Esophagus (tissue), 2 donors: ENCODE data around the gene TAF4B. TPM values are rescaled to one million over a fixed set of nuclear protein-coding genes. Genes with fewer than 3 reads are reported as not detected.
"Not testable (repeated sequence)": the region's sequence is repeated elsewhere in the genome, so short reads cannot be mapped to it uniquely, and the experiment has no call there.

Source experiments
- H3K27ac ChIP-seq, 2 donors: one replicate each; pipeline ENCODE4 v1.5.1; 2013; ENCODE audit warnings: low read depth in 2 of 2, mild to moderate bottlenecking in 2 of 2, inconsistent platforms in 1 of 2, low read length in 1 of 2, moderate library complexity in 1 of 2
- H3K27me3 ChIP-seq, 2 donors: one replicate each; pipeline ENCODE4 v1.6.1; 2013; ENCODE audit warnings: low read length in 2 of 2, control low read depth in 1 of 2, mild to moderate bottlenecking in 1 of 2; ENCODE audit not compliant: insufficient read depth in 2 of 2, control insufficient read depth in 1 of 2
- H3K36me3 ChIP-seq, 2 donors: one replicate each; pipeline ENCODE4 v1.6.1; 2013; ENCODE audit warnings: low read length in 1 of 2; ENCODE audit not compliant: control insufficient read depth in 2 of 2, insufficient read depth in 2 of 2
- H3K4me1 ChIP-seq, 2 donors: one replicate each; pipeline ENCODE4 v1.6.1; 2013; ENCODE audit warnings: low read length in 1 of 2; ENCODE audit not compliant: control insufficient read depth in 2 of 2, insufficient read depth in 2 of 2
- H3K4me3 ChIP-seq, 2 donors: one replicate each; pipeline ENCODE4 v1.5.1; 2013; ENCODE audit warnings: low read length in 2 of 2, mild to moderate bottlenecking in 2 of 2, low read depth in 1 of 2, moderate library complexity in 1 of 2
- H3K9me3 ChIP-seq, 2 donors: one replicate each; pipeline ENCODE4 v1.6.1; 2013; ENCODE audit warnings: mild to moderate bottlenecking in 2 of 2, low read depth in 1 of 2, low read length in 1 of 2, moderate library complexity in 1 of 2; ENCODE audit not compliant: control insufficient read depth in 2 of 2, insufficient read depth in 1 of 2
- WGBS, 2 donors: extraction: QIAGEN DNeasy Blood & Tissue Kit; methylation state at CpG; one replicate each; pipeline ENCODE4 v1.1.7; 2013; 5-methylcytosine and 5-hydroxymethylcytosine counted together
- polyA plus RNA-seq, 2 donors: library from polyadenylated mRNA; stranded (reverse); fragments of 200-250 nt; gene quantifications; one replicate each; pipeline ENCODE4 v1.2.3, GENCODE V29; 2013
- donor health status: healthy with polysubstance abuse.
- donor health status: Bipolar disorder and iron deficiency.

Gene TAF4B
- polyA plus RNA-seq, 2 donors = 1.8 to 2.0 TPM

DNA sequence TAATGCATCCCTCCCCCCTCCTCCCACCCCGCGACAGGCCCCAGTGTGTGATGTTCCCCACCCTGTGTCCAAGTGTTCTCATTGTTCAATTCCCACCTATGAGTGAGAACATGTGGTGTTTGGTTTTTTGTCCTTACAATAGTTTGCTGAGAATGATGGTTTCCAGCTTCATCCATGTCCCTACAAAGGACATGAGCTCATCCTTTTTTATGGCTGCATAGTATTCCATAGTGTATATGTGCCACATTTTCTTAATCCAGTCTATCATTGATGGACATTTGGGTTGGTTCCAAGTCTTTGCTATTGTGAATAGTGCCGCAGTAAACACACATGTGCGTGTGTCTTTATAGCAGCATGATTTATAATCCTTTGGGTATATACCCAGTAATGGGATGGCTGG lies 33.2 kb downstream of the TAF4B start:
- 93 to 100% methylated on average over 2 of the region's 4 CpGs for WGBS, 2 donors
- not testable (repeated sequence) for H3K36me3 ChIP-seq, H3K27ac ChIP-seq, H3K4me1 ChIP-seq, H3K27me3 ChIP-seq, H3K4me3 ChIP-seq, H3K9me3 ChIP-seq

DNA sequence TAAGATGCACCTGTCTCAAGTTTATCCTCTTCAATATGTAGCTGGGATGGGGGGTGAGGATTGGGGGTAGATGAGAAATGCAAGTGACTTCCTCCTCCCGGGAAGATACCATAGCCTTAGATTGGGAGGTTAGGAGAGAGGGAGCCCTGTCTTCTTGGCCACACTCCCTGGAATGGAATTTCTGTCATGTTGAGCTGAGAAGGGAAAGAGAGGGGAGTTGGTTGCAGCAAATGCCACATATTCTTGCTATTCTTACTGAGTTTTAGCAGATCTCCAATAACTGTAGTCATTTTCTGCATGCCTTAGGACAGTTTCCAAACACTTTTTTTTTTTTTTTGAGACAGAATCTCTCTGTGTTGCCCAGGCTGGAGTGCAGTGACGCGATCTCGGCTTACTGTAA lies 35.9 kb downstream of the TAF4B start:
- WGBS, 2 donors = 96% methylated on average over 4 of the region's 4 CpGs
- H3K9me3 ChIP-seq = no peaks in the 10 kb centered on the region
- no peaks in the 10 kb centered on the region for H3K27me3 ChIP-seq
- no peak overlapping the region for H3K4me3 ChIP-seq
- H3K4me1 ChIP-seq = no peaks in the 10 kb centered on the region
- no peaks in the 10 kb centered on the region for H3K36me3 ChIP-seq
- no peak overlapping the region for H3K27ac ChIP-seq

DNA sequence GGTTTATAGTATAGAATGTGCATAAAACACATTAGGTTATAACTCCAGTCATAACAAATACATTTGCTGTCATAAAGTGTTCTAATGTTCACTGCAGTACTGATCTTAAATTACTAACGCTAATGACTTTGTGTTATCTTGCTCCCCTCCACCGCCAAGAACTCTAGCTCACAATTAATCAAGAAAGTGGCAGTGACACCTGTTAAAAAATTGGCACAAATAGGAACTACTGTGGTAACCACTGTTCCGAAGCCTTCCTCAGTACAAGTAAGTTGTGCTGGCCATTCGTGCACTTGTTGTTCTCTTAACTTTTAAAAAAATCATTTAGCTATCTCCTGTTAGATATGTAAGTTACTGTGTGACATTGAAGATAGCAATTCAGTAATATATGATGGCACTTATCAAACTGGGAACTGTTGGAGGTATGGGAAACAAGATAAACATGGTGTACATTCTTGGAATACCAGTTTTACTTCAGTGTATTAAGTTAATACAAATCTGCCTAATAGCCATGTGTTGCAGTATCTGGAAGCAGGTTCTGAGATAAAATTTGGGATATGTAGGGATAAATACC lies 41.2 kb downstream of the TAF4B start:
- Histone ChIP-seq H3K36me3 (peaks cover 3 to 4% of the 10 kb centered on the region in 2 donors), H3K9me3 (no peaks in the 10 kb centered on the region), H3K4me3 (no peak overlapping the region), H3K27ac (no peak overlapping the region), H3K27me3 (no peaks in the 10 kb centered on the region), H3K4me1 (no peaks in the 10 kb centered on the region)
- WGBS, 2 donors = 69 to 86% methylated on average over 4 of the region's 4 CpGs

- 85 to 89% methylated on average over 4 of the region's 4 CpGs for WGBS, 2 donors
- no peaks in the 10 kb centered on the region for H3K9me3 ChIP-seq
- H3K27me3 ChIP-seq = no peaks in the 10 kb centered on the region
- H3K4me3 ChIP-seq = no peak overlapping the region
- H3K36me3 ChIP-seq = peaks cover 3 to 4% of the 10 kb centered on the region in 2 donors
- H3K4me1 ChIP-seq = no peaks in the 10 kb centered on the region
- H3K27ac ChIP-seq = no peak overlapping the region
Measured at GRCh38 chr18:26268454-26268853, 42.2 kb downstream of the TAF4B start.

GRCh38 chr18:26271917-26272549 lies 45.8 kb downstream of the TAF4B start:
- Histone ChIP-seq H3K27me3 (no peaks in the 10 kb centered on the region), H3K9me3 (no peaks in the 10 kb centered on the region), H3K4me1 (no peaks in the 10 kb centered on the region), H3K4me3 (no peak overlapping the region), H3K27ac (no peak overlapping the region), H3K36me3 (peaks cover 3 to 4% of the 10 kb centered on the region in 2 donors)
- 94 to 95% methylated on average over 14 of the region's 14 CpGs for WGBS, 2 donors

GRCh38 chr18:26277374-26277773 lies 51.1 kb downstream of the TAF4B start:
- H3K36me3 ChIP-seq = no peaks in the 10 kb centered on the region
- no peaks in the 10 kb centered on the region for H3K9me3 ChIP-seq
- H3K27ac ChIP-seq = no peak overlapping the region
- 86 to 95% methylated on average over 3 of the region's 3 CpGs for WGBS, 2 donors
- no peaks in the 10 kb centered on the region for H3K4me1 ChIP-seq
- H3K27me3 ChIP-seq = no peaks in the 10 kb centered on the region
- H3K4me3 ChIP-seq = no peak overlapping the region

DNA sequence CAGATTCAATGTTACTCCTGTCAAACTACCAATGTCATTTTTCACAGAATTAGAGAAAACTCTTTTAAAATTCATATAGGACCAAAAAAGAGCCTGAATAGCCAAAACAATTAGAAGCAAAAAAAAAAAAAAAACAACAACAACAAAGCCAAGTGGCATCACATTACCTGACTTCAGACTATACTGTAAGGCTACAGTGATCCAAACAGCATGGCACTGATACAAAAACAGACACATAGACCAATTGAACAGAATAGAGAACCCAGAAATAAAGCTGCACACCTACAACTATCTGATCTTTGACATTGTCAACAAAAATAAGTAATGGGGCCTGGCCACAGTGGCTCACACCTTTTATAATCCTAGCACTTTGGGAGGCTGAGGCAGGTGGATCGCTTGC lies 53.2 kb downstream of the TAF4B start:
- no peaks in the 10 kb centered on the region for H3K4me1 ChIP-seq
- WGBS, 2 donors = 97% methylated on average over 1 of the region's 1 CpG
- peaks cover 0 to 2% of the 10 kb centered on the region in 2 donors for H3K36me3 ChIP-seq
- no peaks in the 10 kb centered on the region for H3K27me3 ChIP-seq
- H3K4me3 ChIP-seq = no peak overlapping the region
- H3K27ac ChIP-seq = no peak overlapping the region
- no peaks in the 10 kb centered on the region for H3K9me3 ChIP-seq

- peaks cover 0 to 5% of the 10 kb centered on the region in 2 donors for H3K36me3 ChIP-seq
- H3K4me3 ChIP-seq = no peak overlapping the region
- H3K27me3 ChIP-seq = no peaks in the 10 kb centered on the region
- no peaks in the 10 kb centered on the region for H3K4me1 ChIP-seq
- H3K9me3 ChIP-seq = no peaks in the 10 kb centered on the region
- WGBS, 2 donors = 47 to 53% methylated on average over 1 of the region's 1 CpG
- peak overlapping the region in 1 of 2 donors; percentile 10 for H3K27ac ChIP-seq
Measured at GRCh38 chr18:26286008-26286407, 59.8 kb downstream of the TAF4B start.

- Histone ChIP-seq H3K4me1 (no peaks in the 10 kb centered on the region), H3K27me3 (no peaks in the 10 kb centered on the region), H3K36me3 (peaks cover 0 to 5% of the 10 kb centered on the region in 2 donors), H3K27ac (no peak overlapping the region), H3K4me3 (no peak overlapping the region), H3K9me3 (no peaks in the 10 kb centered on the region)
- WGBS, 2 donors = 86 to 88% methylated on average over 4 of the region's 4 CpGs
Measured at GRCh38 chr18:26287644-26288043, 61.4 kb downstream of the TAF4B start.

DNA sequence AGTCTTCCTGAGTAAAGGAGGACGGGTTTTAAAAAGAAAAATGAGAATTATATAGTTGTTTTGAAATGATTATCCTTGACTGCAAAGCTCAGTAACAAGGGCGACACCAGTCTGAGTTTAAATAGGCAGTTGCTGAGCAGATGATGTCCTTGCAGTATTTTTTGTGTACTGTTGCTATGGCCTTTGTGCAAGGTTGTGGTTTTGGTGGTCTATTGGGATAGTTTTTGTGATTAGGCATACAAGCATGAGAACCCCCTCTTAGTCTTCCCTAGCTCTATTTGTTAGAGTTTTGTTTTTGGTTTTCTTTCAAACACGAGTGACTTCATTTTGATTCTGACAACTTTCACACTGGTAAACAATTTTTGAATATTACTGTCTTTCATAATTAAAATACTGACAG lies 64.1 kb downstream of the TAF4B start:
- 79 to 83% methylated on average over 3 of the region's 3 CpGs for WGBS, 2 donors
- Histone ChIP-seq H3K4me3 (no peak overlapping the region), H3K36me3 (peaks cover 0 to 3% of the 10 kb centered on the region in 2 donors), H3K27me3 (no peaks in the 10 kb centered on the region), H3K9me3 (no peaks in the 10 kb centered on the region), H3K4me1 (no peaks in the 10 kb centered on the region), H3K27ac (no peak overlapping the region)
